COLO668 (cell line): Measurements from ENCODE around the gene ASIC2.

Experiments used
- DNase-seq: peaks from one replicate; lab custom pipeline; 2025; ENCODE audit not compliant: unreplicated experiment; lab: John Stamatoyannopoulos, UW

The ASIC2 gene

GRCh38 chr17:33245183-33245582 is 47.9 kb downstream of the ASIC2 start:
- DNase-seq, result no peak

- DNase-seq, result no peak
Observed at GRCh38 chr17:33243732-33244131, 49.4 kb downstream of the ASIC2 start.

GRCh38 chr17:33242375-33243124 is 50.5 kb downstream of the ASIC2 start:
- peak; percentile 1 for DNase-seq

- no peak for DNase-seq
Observed at GRCh38 chr17:33241390-33241789, 51.7 kb downstream of the ASIC2 start.

- DNase-seq, result no peak
Observed at GRCh38 chr17:33240362-33240761, 52.7 kb downstream of the ASIC2 start.

GRCh38 chr17:33239702-33240101 is 53.4 kb downstream of the ASIC2 start:
- no peak for DNase-seq

GRCh38 chr17:33234930-33235685 is 58.0 kb downstream of the ASIC2 start:
- DNase-seq, result peak; percentile 13

GRCh38 chr17:33234233-33234632 is 58.9 kb downstream of the ASIC2 start:
- DNase-seq, result no peak

- peak; percentile 2 for DNase-seq
Observed at GRCh38 chr17:33233811-33234177, 59.3 kb downstream of the ASIC2 start.

GRCh38 chr17:33229499-33229898 is 63.6 kb downstream of the ASIC2 start:
- DNase-seq, result no peak

GRCh38 chr17:33229028-33229427 is 64.1 kb downstream of the ASIC2 start:
- DNase-seq, result no peak

- no peak for DNase-seq
Observed at GRCh38 chr17:33228548-33228947, 64.5 kb downstream of the ASIC2 start.

GRCh38 chr17:33227911-33228310 is 65.2 kb downstream of the ASIC2 start:
- no peak for DNase-seq

- DNase-seq, result no peak
Observed at GRCh38 chr17:33225994-33226393, 67.1 kb downstream of the ASIC2 start.

- DNase-seq, result no peak
Observed at GRCh38 chr17:33225509-33225908, 67.6 kb downstream of the ASIC2 start.

GRCh38 chr17:33220036-33220435 is 73.1 kb downstream of the ASIC2 start:
- DNase-seq, result no peak

GRCh38 chr17:33218698-33219601 is 74.1 kb downstream of the ASIC2 start:
- DNase-seq, result no peak

GRCh38 chr17:33217891-33218290 is 75.2 kb downstream of the ASIC2 start:
- DNase-seq, result no peak

GRCh38 chr17:33214996-33215395 is 78.1 kb downstream of the ASIC2 start:
- DNase-seq, result no peak

- no peak for DNase-seq
Observed at GRCh38 chr17:33210285-33210684, 82.8 kb downstream of the ASIC2 start.

GRCh38 chr17:33209671-33210070 is 83.4 kb downstream of the ASIC2 start:
- DNase-seq, result no peak
